Endothelial cell (in vitro differentiated cells): ENCODE data around the gene PSME3IP1. TPM values are rescaled to one million over a fixed set of nuclear protein-coding genes. Genes with fewer than 3 reads are reported as not detected.
A peak's percentile ranks its signal among the peaks of the same experiment; 100 is the strongest.

Source experiments
- DNase-seq: peaks from one replicate; pipeline ENCODE4 v3.0.0; 2021; ENCODE audit warnings: low spot score
- H3K27ac Mint-ChIP-seq: one replicate; pipeline ENCODE4 v1.8.0; 2021; ENCODE audit warnings: mixed read lengths, inconsistent platforms; ENCODE audit not compliant: unreplicated experiment
- H3K27me3 Mint-ChIP-seq: one replicate; pipeline ENCODE4 v1.8.0; 2021; ENCODE audit warnings: mild to moderate bottlenecking, moderate library complexity, mixed read lengths, inconsistent platforms; ENCODE audit not compliant: unreplicated experiment
- H3K36me3 Mint-ChIP-seq: one replicate; pipeline ENCODE4 v1.8.0; 2021; ENCODE audit warnings: mild to moderate bottlenecking, low read depth, mixed read lengths, inconsistent platforms; ENCODE audit not compliant: unreplicated experiment
- H3K4me1 Mint-ChIP-seq: one replicate; pipeline ENCODE4 v1.8.0; 2021; ENCODE audit warnings: mild to moderate bottlenecking, mixed read lengths, inconsistent platforms; ENCODE audit not compliant: unreplicated experiment
- H3K4me3 Mint-ChIP-seq: one replicate; pipeline ENCODE4 v1.8.0; 2021; ENCODE audit warnings: mild to moderate bottlenecking, mixed read lengths, inconsistent platforms; ENCODE audit not compliant: unreplicated experiment
- H3K9me3 Mint-ChIP-seq: one replicate; pipeline ENCODE4 v1.8.0; 2021; ENCODE audit warnings: mixed read lengths, inconsistent platforms; ENCODE audit not compliant: unreplicated experiment
- total RNA-seq: library from RNA; stranded (reverse); fragmentation: NEBNext Ultra II Directional; extraction: Animal tissue kit (Norgen Biotek cat#: 25700); gene quantifications from one replicate; pipeline ENCODE4 v1.2.1, GENCODE V29; 2021; ENCODE audit not compliant: unreplicated experiment
- TF ChIP-seq, protein P1 (sequence below): fragments of 200-600 bp; sonication (generic); IDR thresholded peaks from one replicate; pipeline ENCODE4 v1.5.0; 2021; ENCODE audit warnings: antibody characterized with exemption; ENCODE audit not compliant: unreplicated experiment

The PSME3IP1 gene
- total RNA-seq, 1 donor from 2014 or later = 84.8 TPM

DNA sequence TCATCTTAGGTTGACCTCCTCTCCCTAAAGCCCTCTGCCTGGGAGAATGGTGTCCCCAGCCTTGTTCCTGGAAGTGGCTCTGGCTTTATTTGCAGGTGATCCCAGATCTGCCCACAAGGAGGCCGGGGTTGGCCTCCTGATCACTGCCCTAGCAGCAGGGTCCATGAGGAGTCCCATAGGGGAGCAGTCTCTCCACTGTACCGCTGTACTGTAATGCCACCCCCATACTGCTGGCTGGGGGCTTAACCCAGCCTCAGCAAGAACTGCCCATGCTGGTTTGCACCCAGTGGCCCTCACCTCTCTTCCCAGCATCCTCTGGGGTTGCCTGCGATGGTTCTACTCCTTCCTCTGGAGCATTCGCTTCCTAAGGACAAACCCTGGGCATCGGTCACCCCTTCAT lies 39.1 kb downstream of the PSME3IP1 start:
- Mint-ChIP-seq H3K9me3 (no peaks in the 10 kb centered on the region), H3K4me1 (peaks cover 77% of the 10 kb centered on the region), H3K4me3 (no peak overlapping the region), H3K27ac (peak overlapping the region; percentile 97), H3K27me3 (peaks cover 23% of the 10 kb centered on the region), H3K36me3 (peaks cover 23% of the 10 kb centered on the region)
- peak; percentile 46 for DNase-seq
- TF ChIP-seq, protein P1, sequence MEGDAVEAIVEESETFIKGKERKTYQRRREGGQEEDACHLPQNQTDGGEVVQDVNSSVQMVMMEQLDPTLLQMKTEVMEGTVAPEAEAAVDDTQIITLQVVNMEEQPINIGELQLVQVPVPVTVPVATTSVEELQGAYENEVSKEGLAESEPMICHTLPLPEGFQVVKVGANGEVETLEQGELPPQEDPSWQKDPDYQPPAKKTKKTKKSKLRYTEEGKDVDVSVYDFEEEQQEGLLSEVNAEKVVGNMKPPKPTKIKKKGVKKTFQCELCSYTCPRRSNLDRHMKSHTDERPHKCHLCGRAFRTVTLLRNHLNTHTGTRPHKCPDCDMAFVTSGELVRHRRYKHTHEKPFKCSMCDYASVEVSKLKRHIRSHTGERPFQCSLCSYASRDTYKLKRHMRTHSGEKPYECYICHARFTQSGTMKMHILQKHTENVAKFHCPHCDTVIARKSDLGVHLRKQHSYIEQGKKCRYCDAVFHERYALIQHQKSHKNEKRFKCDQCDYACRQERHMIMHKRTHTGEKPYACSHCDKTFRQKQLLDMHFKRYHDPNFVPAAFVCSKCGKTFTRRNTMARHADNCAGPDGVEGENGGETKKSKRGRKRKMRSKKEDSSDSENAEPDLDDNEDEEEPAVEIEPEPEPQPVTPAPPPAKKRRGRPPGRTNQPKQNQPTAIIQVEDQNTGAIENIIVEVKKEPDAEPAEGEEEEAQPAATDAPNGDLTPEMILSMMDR = peak; percentile 65

DNA sequence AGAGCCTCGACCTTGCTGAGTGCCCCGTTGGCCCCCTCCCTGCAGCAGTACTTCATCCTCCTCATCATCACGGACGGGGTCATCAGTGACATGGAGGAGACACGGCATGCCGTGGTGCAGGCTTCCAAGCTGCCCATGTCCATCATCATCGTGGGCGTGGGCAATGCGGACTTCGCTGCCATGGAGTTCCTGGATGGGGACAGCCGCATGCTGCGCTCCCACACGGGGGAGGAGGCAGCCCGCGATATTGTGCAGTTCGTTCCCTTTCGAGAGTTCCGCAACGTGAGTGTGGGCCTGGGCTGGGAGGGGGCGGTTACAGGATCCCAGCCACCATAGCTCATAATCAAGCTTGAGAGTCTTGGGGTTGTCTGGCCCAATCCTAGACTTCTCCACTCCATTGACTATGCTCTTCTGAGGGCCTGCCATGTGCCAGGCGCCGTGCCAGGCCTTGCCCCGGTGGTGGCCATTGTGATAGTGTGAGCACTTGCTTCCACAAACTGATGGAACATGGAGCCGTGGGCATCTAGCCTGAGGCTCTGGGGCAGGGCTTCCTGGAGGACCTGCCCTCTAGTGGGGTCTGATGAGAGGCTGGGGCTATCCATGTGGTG lies 39.7 kb downstream of the PSME3IP1 start:
- no peak overlapping the region for H3K4me3 Mint-ChIP-seq
- H3K27me3 Mint-ChIP-seq = peaks cover 24% of the 10 kb centered on the region
- peaks cover 74% of the 10 kb centered on the region for H3K4me1 Mint-ChIP-seq
- DNase-seq = no peak
- TF ChIP-seq, protein P1 = no peak
- peaks cover 23% of the 10 kb centered on the region for H3K36me3 Mint-ChIP-seq
- H3K9me3 Mint-ChIP-seq = no peaks in the 10 kb centered on the region
- peak overlapping the region; percentile 97 for H3K27ac Mint-ChIP-seq

DNA sequence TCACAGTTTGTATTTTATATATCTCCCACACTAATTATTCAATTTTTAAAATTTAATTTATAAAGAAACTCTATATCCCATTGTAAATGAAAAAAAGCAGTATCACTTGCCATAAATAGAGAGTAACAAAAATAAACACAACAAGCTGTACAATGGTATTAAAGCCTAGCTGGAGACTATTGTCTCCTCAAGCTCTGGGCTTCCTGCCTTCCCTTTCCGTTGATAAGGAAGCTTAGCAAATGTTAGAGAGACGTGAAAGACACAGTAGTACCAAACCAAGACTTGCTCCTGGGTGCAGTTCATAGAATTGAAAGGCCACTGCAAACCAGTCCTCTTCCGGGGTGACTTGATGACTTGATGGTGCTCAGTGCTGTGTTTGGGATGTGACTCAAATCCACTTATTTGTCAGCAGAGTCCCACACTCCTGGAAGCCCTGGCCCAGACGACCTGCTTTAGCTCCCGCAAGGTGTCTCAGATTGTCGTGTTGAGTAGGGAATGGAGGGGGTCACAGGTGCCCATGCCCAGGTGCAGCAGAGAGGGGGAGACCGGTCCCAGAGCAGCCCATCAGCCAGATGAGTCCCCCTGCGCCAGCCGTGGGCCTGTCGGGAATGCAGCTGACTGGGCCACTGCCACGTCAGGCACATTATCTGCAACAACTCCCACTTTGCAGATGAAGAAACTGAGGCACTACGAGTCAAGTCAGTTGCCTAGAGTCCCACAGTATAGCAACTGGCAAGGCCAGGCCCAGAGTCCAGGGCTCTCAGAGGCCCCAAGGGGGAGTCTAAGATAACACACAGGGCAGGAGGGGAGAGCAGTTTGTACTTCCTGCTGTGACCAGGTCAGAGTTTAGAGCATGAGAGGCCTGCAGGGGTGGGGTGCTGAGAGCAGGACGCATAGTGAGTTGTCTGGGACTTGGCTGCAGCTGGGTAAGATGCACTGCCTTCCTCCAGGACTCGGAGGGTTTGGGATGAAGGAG lies 40.5 kb downstream of the PSME3IP1 start:
- H3K4me3 Mint-ChIP-seq = peak overlapping the region; percentile 80
- TF ChIP-seq, protein P1 = no peak
- H3K4me1 Mint-ChIP-seq = peaks cover 69% of the 10 kb centered on the region
- H3K27ac Mint-ChIP-seq = peak overlapping the region; percentile 97
- peaks cover 23% of the 10 kb centered on the region for H3K36me3 Mint-ChIP-seq
- no peak for DNase-seq
- no peaks in the 10 kb centered on the region for H3K9me3 Mint-ChIP-seq
- H3K27me3 Mint-ChIP-seq = peaks cover 27% of the 10 kb centered on the region

DNA sequence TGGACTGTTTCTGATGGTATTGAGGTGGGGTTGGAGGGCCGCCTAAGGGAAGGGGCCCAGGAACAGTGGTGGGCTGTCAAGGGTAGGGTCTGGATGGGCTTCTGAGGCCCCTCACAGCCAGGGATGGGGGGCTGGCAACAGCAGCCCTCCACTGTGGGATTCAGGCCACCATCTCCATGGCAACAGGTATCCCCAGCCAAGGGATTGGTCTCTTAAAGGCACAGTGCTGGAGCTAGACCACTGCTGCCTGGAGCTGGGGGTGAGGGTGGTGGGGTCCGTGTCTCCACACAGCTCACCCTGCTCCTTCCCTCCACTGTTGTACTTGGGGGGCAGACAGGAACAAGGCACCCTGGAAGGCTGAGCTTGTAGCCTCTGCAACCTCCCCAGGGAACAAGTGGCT lies 41.8 kb downstream of the PSME3IP1 start:
- Mint-ChIP-seq H3K27ac (peak overlapping the region; percentile 97), H3K4me1 (peaks cover 77% of the 10 kb centered on the region)
- DNase-seq = no peak

More for the DNA sequence above, 41.8 kb downstream of the PSME3IP1 start:
- Mint-ChIP-seq H3K36me3 (peaks cover 32% of the 10 kb centered on the region), H3K4me3 (no peak overlapping the region), H3K27me3 (peaks cover 32% of the 10 kb centered on the region), H3K9me3 (no peaks in the 10 kb centered on the region)
- TF ChIP-seq, protein P1 = no peak
